H1 (cell line): ENCODE data around the gene YBX3. TPM values are rescaled to one million over a fixed set of nuclear protein-coding genes. Genes with fewer than 3 reads are reported as not detected.

ENCODE experiments used
- KDM1A ChIP-seq: fragments of 200-600, 300-600 bp; sonication (generic); IDR thresholded peaks from 2 replicates; pipeline ENCODE4 v1.7.1; 2016; ENCODE audit warnings: mild to moderate bottlenecking, low read length, borderline replicate concordance
- KDM4A ChIP-seq: IDR thresholded peaks from one replicate; pipeline ENCODE4 v1.7.1; 2012; ENCODE audit warnings: low read depth, mild to moderate bottlenecking, moderate library complexity, low read length, inconsistent platforms; ENCODE audit not compliant: severe bottlenecking
- MAFK ChIP-seq: IDR thresholded peaks from 2 replicates; pipeline ENCODE4 v1.6.1; 2012; ENCODE audit warnings: low read depth, mild to moderate bottlenecking, improper control_type of control experiment, low read length
- POLR2A ChIP-seq, 2 experiments: IDR thresholded peaks; 1 replicate in 1 of 2; 2 replicates in 1 of 2; pipeline ENCODE4 v1.6.1; 2011; ENCODE audit warnings: low read depth in 2 of 2, low read length in 2 of 2, mild to moderate bottlenecking in 2 of 2; ENCODE audit errors: control extremely low read depth in 1 of 2
- SIX5 ChIP-seq: IDR thresholded peaks from 2 replicates; pipeline ENCODE4 v1.6.1; 2011; ENCODE audit warnings: mild to moderate bottlenecking, low read depth, low read length
- TBP ChIP-seq: IDR thresholded peaks from 2 replicates; pipeline ENCODE4 v1.6.1; 2011; ENCODE audit warnings: low read depth, low read length, improper control_type of control experiment
- polyA plus RNA-seq, 7 experiments: library from polyadenylated mRNA; depleted of rRNA in 3 of 7; stranded (reverse) in 5 of 7; unstranded in 2 of 7; fragments of >200 nt in 5 of 7; fragments of 200-250 nt in 2 of 7; gene quantifications; 1 replicate in 5 of 7; 2 replicates in 1 of 7; 4 replicates in 1 of 7; pipeline versions ENCODE4 v1.2.1 to v1.2.3, GENCODE V29; 2011 to 2013; ENCODE audit warnings: missing spikeins in 2 of 7, mixed read lengths in 2 of 7
- total RNA-seq: library from RNA; stranded (reverse); fragmentation: NEBNext Ultra II Directional; extraction: Animal tissue kit (Norgen Biotek cat#: 25700); gene quantifications from 2 replicates; pipeline ENCODE4 v1.2.1, GENCODE V29; 2021
- TF ChIP-seq, protein P1 (sequence below): IDR thresholded peaks from 2 replicates; pipeline ENCODE4 v1.6.1; 2011; ENCODE audit warnings: low read length, improper control_type of control experiment
- TF ChIP-seq, protein P2 (sequence below), 3 experiments: IDR thresholded peaks; 1 replicate in 2 of 3; 2 replicates in 1 of 3; pipeline versions ENCODE4 v1.5.1 to v1.6.1; 2011; ENCODE audit warnings: low read length in 3 of 3, mild to moderate bottlenecking in 3 of 3, inconsistent platforms in 2 of 3, low read depth in 1 of 3, moderate library complexity in 1 of 3; ENCODE audit not compliant: insufficient read depth in 1 of 3; ENCODE audit errors: control extremely low read depth in 1 of 3

The YBX3 gene
- total and polyA plus RNA-seq, 2 of the 8 experiments (the other 6 are each of a cell fraction or from before 2014, with no cell fraction given): 83.1 to 480 TPM

DNA sequence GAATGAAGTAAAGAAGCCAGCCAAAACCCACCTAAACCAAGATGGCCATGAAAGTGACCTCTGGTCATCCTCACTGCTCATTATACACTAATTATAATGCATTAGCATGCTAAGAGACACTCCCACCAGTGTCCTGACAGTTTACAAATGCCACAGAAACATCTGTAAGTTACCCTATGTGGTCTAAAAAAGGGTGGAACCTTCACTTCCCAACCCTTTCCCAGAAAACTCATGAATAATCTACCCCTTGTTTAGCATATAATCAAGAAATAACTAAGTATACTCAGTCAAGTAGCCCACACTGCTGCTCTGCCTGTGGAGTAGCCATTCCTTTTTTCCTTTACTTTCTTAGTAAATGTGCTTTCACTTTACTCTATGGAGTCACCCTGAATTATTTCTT lies 69.1 kb downstream of the YBX3 start (continued):
- TF ChIP-seq, protein P1, sequence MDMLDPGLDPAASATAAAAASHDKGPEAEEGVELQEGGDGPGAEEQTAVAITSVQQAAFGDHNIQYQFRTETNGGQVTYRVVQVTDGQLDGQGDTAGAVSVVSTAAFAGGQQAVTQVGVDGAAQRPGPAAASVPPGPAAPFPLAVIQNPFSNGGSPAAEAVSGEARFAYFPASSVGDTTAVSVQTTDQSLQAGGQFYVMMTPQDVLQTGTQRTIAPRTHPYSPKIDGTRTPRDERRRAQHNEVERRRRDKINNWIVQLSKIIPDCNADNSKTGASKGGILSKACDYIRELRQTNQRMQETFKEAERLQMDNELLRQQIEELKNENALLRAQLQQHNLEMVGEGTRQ: no peak
- TF ChIP-seq TBP: no peak
- no peak for TF ChIP-seq POLR2A (IDR thresholded peaks at IDR 0.05; ENCODE audit: control extremely low read depth in 1 of 2, low read depth in 2 of 2, low read length in 2 of 2)
- TF ChIP-seq SIX5: no peak
- TF ChIP-seq, protein P2, sequence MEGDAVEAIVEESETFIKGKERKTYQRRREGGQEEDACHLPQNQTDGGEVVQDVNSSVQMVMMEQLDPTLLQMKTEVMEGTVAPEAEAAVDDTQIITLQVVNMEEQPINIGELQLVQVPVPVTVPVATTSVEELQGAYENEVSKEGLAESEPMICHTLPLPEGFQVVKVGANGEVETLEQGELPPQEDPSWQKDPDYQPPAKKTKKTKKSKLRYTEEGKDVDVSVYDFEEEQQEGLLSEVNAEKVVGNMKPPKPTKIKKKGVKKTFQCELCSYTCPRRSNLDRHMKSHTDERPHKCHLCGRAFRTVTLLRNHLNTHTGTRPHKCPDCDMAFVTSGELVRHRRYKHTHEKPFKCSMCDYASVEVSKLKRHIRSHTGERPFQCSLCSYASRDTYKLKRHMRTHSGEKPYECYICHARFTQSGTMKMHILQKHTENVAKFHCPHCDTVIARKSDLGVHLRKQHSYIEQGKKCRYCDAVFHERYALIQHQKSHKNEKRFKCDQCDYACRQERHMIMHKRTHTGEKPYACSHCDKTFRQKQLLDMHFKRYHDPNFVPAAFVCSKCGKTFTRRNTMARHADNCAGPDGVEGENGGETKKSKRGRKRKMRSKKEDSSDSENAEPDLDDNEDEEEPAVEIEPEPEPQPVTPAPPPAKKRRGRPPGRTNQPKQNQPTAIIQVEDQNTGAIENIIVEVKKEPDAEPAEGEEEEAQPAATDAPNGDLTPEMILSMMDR (IDR thresholded peaks at IDR 0.05; ENCODE audit: control extremely low read depth in 1 of 3, insufficient read depth in 1 of 3, low read depth in 1 of 3, low read length in 3 of 3): no peak
- no peak for TF ChIP-seq KDM1A
- TF ChIP-seq MAFK: no peak
- TF ChIP-seq KDM4A: no peak
- TF ChIP-seq, all 59 proteins: peak for 0
